RCC 7860 (cell line): ENCODE measurements around the gene C9orf85.
"Not testable (repeated sequence)": the region's sequence is repeated elsewhere in the genome, so short reads cannot be mapped to it uniquely, and the experiment has no call there.

Source experiments
- DNase-seq: peaks from one replicate; pipeline ENCODE4 v3.0.0-alpha.2; 2015; ENCODE audit warnings: low spot score
- FAIRE-seq: peaks from 2 replicates; lab custom pipeline; 2012; peaks lifted over from hg19 to GRCh38; lab: Jason Lieb, UNC

Gene C9orf85

DNA sequence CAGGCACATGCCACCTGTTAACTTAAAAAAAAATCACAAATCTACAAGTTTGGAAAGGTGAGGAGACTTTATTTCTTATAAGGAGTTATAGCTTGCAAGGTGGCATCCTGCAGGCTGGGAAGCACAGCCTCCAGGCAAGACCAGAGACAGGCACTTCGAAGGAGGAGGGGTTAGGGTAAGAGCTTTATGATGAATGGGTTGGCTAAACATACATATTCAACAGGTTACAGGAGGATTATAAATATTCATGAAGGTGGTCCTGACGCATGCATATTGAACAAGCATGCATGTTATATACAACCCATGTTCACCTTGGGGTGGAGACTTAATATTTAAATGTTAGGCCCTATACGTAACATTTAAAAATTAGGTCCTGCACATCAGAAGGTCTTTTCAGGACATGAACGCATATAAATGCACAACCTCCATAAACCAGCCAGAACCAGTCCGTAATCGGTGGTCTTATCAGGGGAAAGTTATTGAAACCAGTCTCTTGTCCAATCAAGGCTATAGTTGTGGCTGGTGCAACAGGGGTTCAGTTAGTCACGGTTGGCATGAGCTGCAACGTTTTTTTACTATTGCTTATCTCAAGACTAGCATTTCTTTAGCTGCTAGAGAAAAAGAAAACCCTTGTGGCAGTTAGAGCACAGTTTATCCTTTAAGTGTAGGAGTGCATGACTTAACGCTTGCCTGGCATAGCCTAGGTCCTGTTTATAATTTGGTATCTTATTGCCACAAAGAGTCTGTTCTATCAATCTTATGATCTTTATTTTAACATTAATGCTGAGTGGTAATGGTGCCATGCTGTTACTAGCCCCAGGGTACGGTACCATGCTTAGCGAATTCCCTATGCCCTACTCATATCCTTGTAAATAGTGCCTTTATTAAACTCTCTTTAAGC, 76.3 kb downstream of the C9orf85 start:
- DNase-seq (no peak), FAIRE-seq (no peak)

DNA sequence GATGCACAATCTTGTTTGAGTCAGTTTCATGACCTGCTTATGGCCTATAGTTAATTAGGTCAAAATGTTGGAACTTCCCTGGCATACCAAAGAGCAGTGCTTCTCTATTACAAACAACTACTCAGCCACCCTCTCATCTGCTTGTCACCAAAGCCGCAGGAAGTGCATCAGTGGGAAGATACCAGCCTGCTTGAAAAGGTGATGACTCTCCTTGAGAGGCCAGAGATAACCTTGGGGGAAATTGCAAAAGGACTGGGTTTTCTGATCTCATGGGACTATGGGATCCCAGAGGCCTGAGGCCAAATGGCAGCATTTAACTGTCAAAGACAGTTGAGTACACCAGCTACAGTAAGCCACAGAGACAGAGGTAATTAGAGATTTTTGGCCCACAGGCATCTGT, 79.0 kb downstream of the C9orf85 start:
- FAIRE-seq, result no peak
- no peak for DNase-seq

DNA sequence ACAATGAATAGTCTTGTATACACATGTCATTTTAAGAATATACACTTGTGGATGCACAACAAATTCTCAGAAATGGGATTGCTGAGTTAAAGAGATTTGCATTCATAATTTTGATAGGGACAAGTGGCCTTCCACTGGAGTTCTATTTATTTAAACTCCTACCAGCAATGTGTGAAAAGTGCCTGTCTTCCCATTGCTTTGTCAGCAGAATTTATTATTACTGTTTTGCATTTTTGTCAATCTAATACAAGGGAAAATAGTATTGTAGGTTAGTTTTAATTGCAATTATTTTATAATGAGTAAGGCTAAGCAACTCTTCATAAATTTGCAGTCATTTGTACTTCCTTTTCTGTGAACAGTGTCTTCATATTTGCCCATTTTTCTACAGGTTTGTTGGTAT, 94.0 kb downstream of the C9orf85 start:
- FAIRE-seq, result no peak

DNA sequence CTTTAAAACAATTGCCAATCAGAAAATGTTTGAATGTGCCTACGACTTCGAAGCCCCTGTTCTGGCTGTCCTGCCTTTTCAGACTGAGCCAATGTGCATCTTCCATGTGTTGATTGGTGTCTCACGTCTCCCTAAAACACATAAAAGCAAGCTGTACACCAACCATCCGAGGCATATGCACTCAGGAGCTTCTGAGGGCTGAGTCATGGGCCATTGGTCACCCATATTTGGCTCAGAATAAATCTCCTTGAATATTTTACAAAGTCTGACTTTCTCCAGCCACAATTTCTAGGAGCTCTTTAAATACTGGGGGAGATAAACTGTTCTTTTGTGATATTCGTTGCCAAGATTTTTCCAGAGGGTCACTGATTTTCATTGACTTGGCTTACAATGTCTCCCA, 95.1 kb downstream of the C9orf85 start:
- DNase-seq (no peak), FAIRE-seq (peak; percentile 40)

More for the DNA sequence above, 94.0 kb downstream of the C9orf85 start:
- no peak for DNase-seq

DNA sequence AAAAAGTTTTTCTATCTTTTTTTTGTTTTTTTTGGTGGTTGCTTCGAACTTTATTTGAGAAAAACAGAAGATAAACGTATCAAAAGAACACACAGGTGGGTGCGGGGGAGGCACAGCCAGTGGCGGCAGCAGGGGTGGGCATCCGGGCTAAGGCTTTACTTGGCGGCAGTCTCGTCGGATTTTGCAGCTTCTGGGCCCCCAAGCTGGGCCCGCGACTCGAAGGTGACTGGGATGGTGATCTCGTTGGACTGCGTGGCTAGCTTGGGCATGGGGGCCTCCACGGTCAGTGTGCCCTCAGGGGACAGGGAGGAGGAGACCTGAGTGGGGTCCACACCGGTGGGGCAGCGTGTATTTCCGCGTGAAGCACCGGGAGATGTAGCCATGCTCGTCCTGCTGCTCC, 96.3 kb downstream of the C9orf85 start:
- not testable (repeated sequence) for DNase-seq, FAIRE-seq

DNA sequence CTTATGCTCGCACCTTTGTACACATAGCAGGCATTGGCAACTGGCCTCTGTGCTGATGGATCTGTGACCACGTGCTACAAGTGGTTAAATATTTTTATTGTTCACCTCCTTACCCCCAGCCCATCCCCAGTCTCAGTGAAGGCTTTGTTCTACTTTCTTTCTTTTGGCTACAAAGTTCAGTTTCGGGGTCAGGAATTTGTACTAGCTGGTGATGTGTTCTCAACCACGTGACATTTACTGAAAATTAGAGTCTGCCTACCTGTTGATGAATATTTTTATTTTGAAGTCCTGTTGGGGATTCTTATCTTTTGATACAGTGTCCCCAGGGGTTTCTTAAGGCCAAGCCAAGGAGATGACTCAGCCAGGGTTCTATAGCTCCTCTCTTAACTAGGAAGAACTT, 101.2 kb downstream of the C9orf85 start:
- FAIRE-seq, result no peak
- DNase-seq, result no peak

DNA sequence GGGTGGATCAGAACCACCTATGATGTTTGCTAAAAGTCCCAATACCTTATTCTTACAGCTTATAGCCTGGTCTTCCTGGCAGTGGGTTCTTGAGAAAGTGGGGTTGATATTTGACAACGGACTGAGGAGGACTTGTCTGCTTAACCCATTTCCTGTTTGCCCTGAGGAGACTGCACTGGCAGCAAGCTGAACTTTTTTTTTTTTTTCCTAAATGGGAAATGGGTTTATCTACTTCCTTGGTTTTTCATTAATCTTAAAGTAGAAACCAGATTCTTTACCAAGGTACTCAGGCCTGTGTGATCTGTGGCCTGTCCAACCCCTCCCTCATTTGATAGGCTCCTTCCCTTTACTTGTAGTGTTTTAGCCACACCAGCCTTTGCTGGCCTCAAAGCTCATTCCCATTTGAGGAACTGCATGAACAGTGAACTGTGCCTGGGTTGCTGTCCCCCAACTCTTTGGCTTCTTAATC, 101.9 kb downstream of the C9orf85 start:
- peak; percentile 80 for FAIRE-seq
- peak; percentile 58 for DNase-seq

DNA sequence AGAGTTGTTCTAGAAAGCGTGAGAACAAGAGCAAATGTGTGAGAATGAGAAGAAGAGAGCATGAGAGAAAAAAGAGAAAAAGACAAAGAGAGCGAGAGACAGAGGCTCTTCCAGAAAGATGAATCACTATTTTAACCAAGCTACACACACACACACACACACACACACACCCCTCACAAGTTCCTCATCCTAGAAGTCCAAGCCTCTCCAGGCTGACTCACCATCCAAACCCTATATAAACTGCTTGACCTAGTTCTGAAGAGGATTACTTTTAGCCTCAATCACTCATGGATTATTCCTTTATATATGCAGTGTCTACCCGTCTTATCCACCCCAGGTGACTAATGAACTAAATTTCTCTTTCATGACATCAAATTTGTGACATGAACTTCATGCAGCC, 111.4 kb downstream of the C9orf85 start:
- peak; percentile 59 for DNase-seq
- FAIRE-seq, result peak; percentile 57
